Measurements from ENCODE around the gene EGFL8. TPM values are rescaled to one million over a fixed set of nuclear protein-coding genes. Genes with fewer than 3 reads are reported as not detected.
"Not testable (repeated sequence)": the region's sequence is repeated elsewhere in the genome, so short reads cannot be mapped to it uniquely, and the experiment has no call there.

EGFL8 gene
- total RNA-seq, 4 donors from 2014 or later: 8.9 to 28.1 (median 16.2) TPM

DNA sequence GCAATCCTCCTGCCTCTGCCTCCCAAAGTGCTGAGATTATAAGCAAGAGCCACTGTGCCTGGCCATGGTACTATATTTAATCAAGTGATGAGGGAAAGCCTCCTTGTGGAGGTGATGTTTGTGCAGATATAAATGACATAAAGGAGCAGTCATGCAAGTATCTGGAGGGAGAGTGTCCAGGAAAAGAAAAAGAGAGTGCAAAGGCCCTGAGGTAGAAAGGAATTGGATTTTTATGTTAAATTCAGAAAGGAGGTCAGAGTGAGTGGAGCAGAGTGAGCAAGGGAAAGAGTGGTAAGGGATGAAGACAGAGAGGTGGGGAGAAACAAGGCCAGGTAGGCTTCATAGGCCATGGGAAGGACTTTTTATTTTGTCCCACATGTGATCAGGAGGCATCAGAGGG lies 26.9 kb upstream of the EGFL8 start:
- H3K9me3 ChIP-seq: no peaks in the 10 kb centered on the region
- no peaks in the 10 kb centered on the region for H3K4me1 ChIP-seq
- DNase-seq: no peak
- H3K27ac ChIP-seq: no peak overlapping the region
- H3K27me3 ChIP-seq: no peaks in the 10 kb centered on the region
- no peaks in the 10 kb centered on the region for H3K36me3 ChIP-seq
- no peak overlapping the region for H3K4me3 ChIP-seq
- TF ChIP-seq, protein P1, sequence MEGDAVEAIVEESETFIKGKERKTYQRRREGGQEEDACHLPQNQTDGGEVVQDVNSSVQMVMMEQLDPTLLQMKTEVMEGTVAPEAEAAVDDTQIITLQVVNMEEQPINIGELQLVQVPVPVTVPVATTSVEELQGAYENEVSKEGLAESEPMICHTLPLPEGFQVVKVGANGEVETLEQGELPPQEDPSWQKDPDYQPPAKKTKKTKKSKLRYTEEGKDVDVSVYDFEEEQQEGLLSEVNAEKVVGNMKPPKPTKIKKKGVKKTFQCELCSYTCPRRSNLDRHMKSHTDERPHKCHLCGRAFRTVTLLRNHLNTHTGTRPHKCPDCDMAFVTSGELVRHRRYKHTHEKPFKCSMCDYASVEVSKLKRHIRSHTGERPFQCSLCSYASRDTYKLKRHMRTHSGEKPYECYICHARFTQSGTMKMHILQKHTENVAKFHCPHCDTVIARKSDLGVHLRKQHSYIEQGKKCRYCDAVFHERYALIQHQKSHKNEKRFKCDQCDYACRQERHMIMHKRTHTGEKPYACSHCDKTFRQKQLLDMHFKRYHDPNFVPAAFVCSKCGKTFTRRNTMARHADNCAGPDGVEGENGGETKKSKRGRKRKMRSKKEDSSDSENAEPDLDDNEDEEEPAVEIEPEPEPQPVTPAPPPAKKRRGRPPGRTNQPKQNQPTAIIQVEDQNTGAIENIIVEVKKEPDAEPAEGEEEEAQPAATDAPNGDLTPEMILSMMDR (IDR thresholded peaks at IDR 0.05): no peak
- TF ChIP-seq POLR2A (IDR thresholded peaks at IDR 0.05): no peak

GRCh38 chr6:32139590-32139989 lies 24.8 kb upstream of the EGFL8 start:
- Histone ChIP-seq H3K27me3 (no peaks in the 10 kb centered on the region), H3K27ac (no peak overlapping the region), H3K9me3 (no peaks in the 10 kb centered on the region), H3K4me3 (no peak overlapping the region), H3K4me1 (no peaks in the 10 kb centered on the region), H3K36me3 (no peaks in the 10 kb centered on the region)
- TF ChIP-seq POLR2A (IDR thresholded peaks at IDR 0.05): no peak
- TF ChIP-seq, protein P1 (IDR thresholded peaks at IDR 0.05): no peak
- no peak for DNase-seq

- no peak for DNase-seq
- H3K4me1 ChIP-seq: no peaks in the 10 kb centered on the region
- no peaks in the 10 kb centered on the region for H3K9me3 ChIP-seq
- TF ChIP-seq POLR2A (IDR thresholded peaks at IDR 0.05): no peak
- TF ChIP-seq, protein P1 (IDR thresholded peaks at IDR 0.05): no peak
- no peak overlapping the region for H3K27ac ChIP-seq
- no peaks in the 10 kb centered on the region for H3K27me3 ChIP-seq
- no peak overlapping the region for H3K4me3 ChIP-seq
- no peaks in the 10 kb centered on the region for H3K36me3 ChIP-seq
These were observed 23.9 kb upstream of the EGFL8 start for GRCh38 chr6:32140420-32141046.

DNA sequence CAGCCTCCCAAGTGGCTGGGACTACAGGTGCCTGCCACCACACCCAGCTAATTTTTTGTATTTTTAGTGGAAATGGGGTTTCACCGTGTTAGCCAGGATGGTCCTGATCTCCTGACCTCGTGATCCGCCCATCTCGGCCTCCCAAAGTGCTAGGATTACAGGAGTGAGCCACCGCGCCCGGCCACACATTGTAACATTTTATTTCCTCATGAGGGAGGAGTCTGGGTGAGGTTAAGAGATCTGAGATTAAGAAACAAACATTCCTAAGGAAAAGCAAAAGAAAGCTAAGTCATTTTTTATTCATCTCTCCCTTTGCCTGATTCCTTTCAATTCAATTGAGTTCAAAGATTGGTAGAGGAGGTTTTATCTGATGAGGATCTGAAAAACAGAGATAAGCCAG lies 20.2 kb upstream of the EGFL8 start:
- H3K9me3 ChIP-seq, DNase-seq, H3K27me3 ChIP-seq, H3K4me3 ChIP-seq, H3K27ac ChIP-seq, H3K4me1 ChIP-seq, H3K36me3 ChIP-seq: not testable (repeated sequence)

DNA sequence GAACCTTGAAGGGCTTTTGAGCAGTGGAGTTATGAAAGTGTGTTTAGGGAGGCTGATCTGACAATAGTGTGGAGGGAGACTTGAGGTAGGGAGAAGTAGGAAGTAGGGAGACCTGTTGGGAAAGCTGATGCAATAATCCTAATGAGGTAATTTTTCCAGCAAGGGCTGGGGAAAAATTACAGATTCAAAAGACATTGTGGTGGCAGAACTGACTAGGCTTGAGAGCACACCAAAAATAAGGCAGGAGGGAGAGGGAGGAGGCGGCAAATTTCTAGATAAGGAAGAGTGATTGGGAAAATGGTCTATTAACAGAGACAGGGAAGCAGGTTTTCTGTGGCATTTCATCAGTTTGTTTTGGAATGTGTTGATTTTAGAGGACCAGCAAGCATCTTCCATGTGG lies 18.1 kb upstream of the EGFL8 start:
- no peak for DNase-seq
- Histone ChIP-seq H3K4me1 (peaks cover 0 to 3% (median 0%) of the 10 kb centered on the region in 4 donors), H3K27me3 (no peaks in the 10 kb centered on the region), H3K9me3 (no peaks in the 10 kb centered on the region), H3K27ac (no peak overlapping the region), H3K4me3 (no peak overlapping the region), H3K36me3 (no peaks in the 10 kb centered on the region)
- TF ChIP-seq POLR2A (IDR thresholded peaks at IDR 0.05): no peak
- TF ChIP-seq, protein P1 (IDR thresholded peaks at IDR 0.05): no peak

DNA sequence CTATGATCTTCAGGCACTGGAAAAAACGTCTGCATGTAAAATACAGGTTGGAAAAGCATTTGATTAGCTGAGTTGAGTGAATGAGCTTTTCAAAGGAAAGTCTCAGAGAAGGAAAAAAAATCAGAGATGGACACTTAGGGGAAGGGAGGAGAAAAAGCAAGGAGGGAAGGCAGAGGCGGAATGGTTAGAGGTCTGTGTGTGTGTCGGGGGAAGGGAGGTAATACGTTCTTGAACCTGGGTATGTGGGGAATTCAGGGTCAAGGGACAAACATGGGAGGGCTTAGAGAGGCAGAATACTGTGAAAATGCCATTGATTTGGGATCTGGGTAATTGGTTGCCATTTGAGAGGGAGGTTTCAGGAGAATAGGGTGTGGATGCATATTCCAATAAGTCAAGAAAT lies 17.7 kb upstream of the EGFL8 start:
- H3K27ac ChIP-seq: no peak overlapping the region
- H3K4me1 ChIP-seq: peaks cover 0 to 3% (median 0%) of the 10 kb centered on the region in 4 donors
- no peaks in the 10 kb centered on the region for H3K27me3 ChIP-seq
- H3K4me3 ChIP-seq: no peak overlapping the region
- no peak for DNase-seq
- no peaks in the 10 kb centered on the region for H3K9me3 ChIP-seq
- no peak for TF ChIP-seq POLR2A (IDR thresholded peaks at IDR 0.05)
- TF ChIP-seq, protein P1 (IDR thresholded peaks at IDR 0.05): no peak
- no peaks in the 10 kb centered on the region for H3K36me3 ChIP-seq

Data from Peyer's patch (tissue), 4 donors.